Kidney epithelial cell (primary cell): ENCODE data around the gene TMEM245. TPM values are rescaled to one million over a fixed set of nuclear protein-coding genes. Genes with fewer than 3 reads are reported as not detected.

Experiments used
- DNase-seq: peaks from one replicate; pipeline ENCODE4 v3.0.0-alpha.2; 2010; ENCODE audit warnings: low read depth
- H3K27me3 ChIP-seq: 2 replicates; pipeline ENCODE4 v1.6.0; 2011; ENCODE audit warnings: low read length; ENCODE audit not compliant: control insufficient read depth, insufficient read depth
- H3K36me3 ChIP-seq: 2 replicates; pipeline ENCODE4 v1.5.1; 2011; ENCODE audit warnings: low read length; ENCODE audit not compliant: control insufficient read depth, insufficient read depth
- H3K4me3 ChIP-seq: 2 replicates; pipeline ENCODE4 v1.5.1; 2011; ENCODE audit warnings: low read depth, mild to moderate bottlenecking, control low read depth, low read length
- total RNA-seq: library from RNA; depleted of rRNA; stranded (reverse); fragments of >200 nt; gene quantifications from 2 replicates; pipeline ENCODE4 v1.2.3, GENCODE V29; 2015
- TF ChIP-seq, protein P1 (sequence below): IDR thresholded peaks from 2 replicates; pipeline ENCODE4 v1.5.1; 2011; ENCODE audit warnings: mild to moderate bottlenecking, moderate library complexity, low read length, control low read depth, inconsistent platforms; ENCODE audit not compliant: insufficient read depth, poor library complexity, severe bottlenecking

Gene TMEM245
- total RNA-seq, 1 donor from 2014 or later, result 44.5 TPM

DNA sequence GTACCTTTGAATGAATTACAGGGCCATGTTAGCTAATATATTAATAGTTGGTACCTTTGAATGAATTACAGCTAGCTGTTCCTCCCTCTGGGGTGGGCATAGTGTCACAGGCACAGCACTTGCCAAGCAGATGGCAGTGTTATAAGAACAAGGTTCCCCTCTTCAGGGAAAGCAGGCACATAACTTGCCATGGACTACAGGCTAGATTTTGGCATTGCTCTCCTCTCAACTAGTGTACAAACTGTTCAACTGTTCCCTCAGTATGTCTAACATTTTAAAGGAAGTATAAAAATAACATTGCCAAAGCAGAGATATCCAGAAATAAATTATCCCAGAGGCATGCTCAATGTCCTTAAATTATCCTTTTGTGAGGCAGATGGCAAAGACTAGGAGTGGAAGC is 151.8 kb downstream of the TMEM245 start:
- TF ChIP-seq, protein P1, sequence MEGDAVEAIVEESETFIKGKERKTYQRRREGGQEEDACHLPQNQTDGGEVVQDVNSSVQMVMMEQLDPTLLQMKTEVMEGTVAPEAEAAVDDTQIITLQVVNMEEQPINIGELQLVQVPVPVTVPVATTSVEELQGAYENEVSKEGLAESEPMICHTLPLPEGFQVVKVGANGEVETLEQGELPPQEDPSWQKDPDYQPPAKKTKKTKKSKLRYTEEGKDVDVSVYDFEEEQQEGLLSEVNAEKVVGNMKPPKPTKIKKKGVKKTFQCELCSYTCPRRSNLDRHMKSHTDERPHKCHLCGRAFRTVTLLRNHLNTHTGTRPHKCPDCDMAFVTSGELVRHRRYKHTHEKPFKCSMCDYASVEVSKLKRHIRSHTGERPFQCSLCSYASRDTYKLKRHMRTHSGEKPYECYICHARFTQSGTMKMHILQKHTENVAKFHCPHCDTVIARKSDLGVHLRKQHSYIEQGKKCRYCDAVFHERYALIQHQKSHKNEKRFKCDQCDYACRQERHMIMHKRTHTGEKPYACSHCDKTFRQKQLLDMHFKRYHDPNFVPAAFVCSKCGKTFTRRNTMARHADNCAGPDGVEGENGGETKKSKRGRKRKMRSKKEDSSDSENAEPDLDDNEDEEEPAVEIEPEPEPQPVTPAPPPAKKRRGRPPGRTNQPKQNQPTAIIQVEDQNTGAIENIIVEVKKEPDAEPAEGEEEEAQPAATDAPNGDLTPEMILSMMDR, result no peak
- Histone ChIP-seq H3K4me3 (no peak overlapping the region), H3K36me3 (no peaks in the 10 kb centered on the region), H3K27me3 (no peaks in the 10 kb centered on the region)
- no peak for DNase-seq

Other genes with a start within 250 kb of the TMEM245 start
- gene ELP1, start 185.8 kb downstream of the TMEM245 start, total RNA-seq, result 24.7 and 28.1 TPM in 2 replicates
- 10.6 and 12.0 TPM in 2 replicates for gene ABITRAM, start 185.5 kb downstream of the TMEM245 start, total RNA-seq
- gene CTNNAL1, start 106.4 kb downstream of the TMEM245 start, total RNA-seq, result 20.3 and 24.7 TPM in 2 replicates
- under 0.01 and 0.14 TPM in 2 replicates for gene FRRS1L, start 47.3 kb upstream of the TMEM245 start, total RNA-seq
- 9.6 and 11.0 TPM in 2 replicates for gene EPB41L4B, start 201.1 kb upstream of the TMEM245 start, total RNA-seq